NCI-H82 treated with DMSO at 0.1 percent for 48 hours (cell line): ENCODE results near the gene SIGLECL1.

ENCODE experiments used
- DNase-seq: peaks from one replicate; lab custom pipeline; 2025; ENCODE audit not compliant: unreplicated experiment; lab: John Stamatoyannopoulos, UW

SIGLECL1 gene

GRCh38 chr19:51295382-51296126, 44.7 kb downstream of the SIGLECL1 start:
- DNase-seq = no peak

DNA sequence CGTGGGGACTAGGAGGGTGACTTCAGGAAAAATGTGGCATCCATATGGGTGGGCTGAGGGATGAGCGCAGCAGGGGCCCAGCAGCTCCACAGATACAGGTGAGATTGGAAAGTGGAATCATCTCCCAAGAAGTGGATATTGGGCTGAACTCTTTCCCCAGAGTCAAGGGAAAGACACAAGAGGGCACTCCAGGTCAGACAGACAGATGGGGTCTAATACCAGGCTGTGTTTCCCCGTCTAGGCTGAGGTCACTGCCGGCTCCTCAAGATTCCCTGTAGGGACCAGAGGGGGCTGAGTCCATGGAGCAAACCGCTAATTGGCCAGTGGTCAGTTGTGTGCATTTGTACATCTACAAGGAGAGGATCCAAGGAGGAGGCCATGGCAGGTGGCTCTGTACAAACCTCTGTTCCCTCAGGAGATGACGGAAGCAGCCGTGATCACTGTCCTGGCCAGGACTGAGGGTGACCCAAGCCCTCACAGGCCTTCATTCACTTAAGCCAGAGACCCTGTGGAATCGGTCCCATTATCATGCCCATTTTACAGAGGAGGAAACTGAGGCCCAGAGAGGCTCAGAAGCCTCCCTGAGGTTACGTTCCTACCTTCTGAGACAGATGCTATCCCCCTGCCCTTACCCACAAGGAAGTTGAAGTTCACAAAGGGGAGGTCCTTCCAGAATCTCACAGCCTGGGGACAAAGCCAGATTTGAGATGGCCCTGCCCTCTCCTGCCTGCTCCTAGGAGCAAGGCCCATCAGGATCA, 45.6 kb downstream of the SIGLECL1 start:
- no peak for DNase-seq

GRCh38 chr19:51297406-51297805, 46.5 kb downstream of the SIGLECL1 start:
- no peak for DNase-seq

DNA sequence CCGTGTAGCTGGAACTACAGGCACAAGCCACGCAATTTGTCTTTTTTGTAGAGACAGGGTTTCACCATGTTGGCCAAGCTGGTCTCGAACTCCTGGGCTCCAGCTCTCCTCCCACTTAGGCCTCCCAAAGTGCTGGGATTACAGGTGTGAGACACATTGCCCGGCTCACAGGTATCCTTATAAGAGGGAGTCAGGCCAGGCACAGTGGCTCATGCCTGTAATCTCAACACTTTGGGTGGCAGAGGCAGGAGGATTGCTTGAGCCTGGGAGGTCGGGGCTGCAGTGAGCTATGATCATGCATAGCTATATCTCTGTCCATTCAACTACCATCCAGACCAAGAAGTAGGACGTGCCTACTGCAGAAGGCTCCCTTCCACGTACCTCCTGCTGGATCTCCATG, 50.4 kb downstream of the SIGLECL1 start:
- no peak for DNase-seq

GRCh38 chr19:51305479-51305878, 54.6 kb downstream of the SIGLECL1 start:
- DNase-seq = no peak

- DNase-seq = no peak
Measured at GRCh38 chr19:51311351-51312257, 60.7 kb downstream of the SIGLECL1 start, which contains the start of gene IGLON5. TSS of gene IGLON5 (plus strand) at chr19:51311644. CDS start at chr19:51311848, 204 bp downstream.

- DNase-seq = no peak
Measured at GRCh38 chr19:51316688-51317087, 65.8 kb downstream of the SIGLECL1 start.

GRCh38 chr19:51317376-51317775, 66.5 kb downstream of the SIGLECL1 start:
- no peak for DNase-seq

GRCh38 chr19:51317968-51318367, 67.1 kb downstream of the SIGLECL1 start:
- DNase-seq = no peak
